ENCODE measurements around the gene LDHAL6B.

GRCh38 chr15:59224474-59224873, 17.8 kb downstream of the LDHAL6B start:
- TF ChIP-seq CTCF (IDR thresholded peaks at IDR 0.05) (no peak), POLR2A (IDR thresholded peaks at IDR 0.05) (no peak)

Measured in body of pancreas (tissue), 4 donors.